HFFc6 (cell line): ENCODE results near the gene MFAP2. TPM values are rescaled to one million over a fixed set of nuclear protein-coding genes. Genes with fewer than 3 reads are reported as not detected.

Experiments used
- DNase-seq: peaks from one replicate; pipeline ENCODE4 v3.0.0-alpha.2; 2018
- H3K27ac Mint-ChIP-seq: 2 replicates; pipeline ENCODE4 v1.8.0; 2020; ENCODE audit warnings: mild to moderate bottlenecking, mixed read lengths
- H3K27me3 Mint-ChIP-seq: 2 replicates; pipeline ENCODE4 v1.8.0; 2021; ENCODE audit warnings: mild to moderate bottlenecking, moderate library complexity, mixed read lengths; ENCODE audit not compliant: insufficient read depth
- H3K36me3 Mint-ChIP-seq: 2 replicates; pipeline ENCODE4 v1.8.0; 2021; ENCODE audit warnings: low read depth, mixed read lengths
- H3K4me1 Mint-ChIP-seq: 2 replicates; pipeline ENCODE4 v1.8.0; 2020; ENCODE audit warnings: low read depth, mixed read lengths
- H3K4me3 Mint-ChIP-seq: 2 replicates; pipeline ENCODE4 v1.8.0; 2020; ENCODE audit warnings: mild to moderate bottlenecking, moderate library complexity, mixed read lengths
- H3K9me3 Mint-ChIP-seq: 2 replicates; pipeline ENCODE4 v1.8.0; 2020; ENCODE audit warnings: mild to moderate bottlenecking, mixed read lengths
- CTCF ChIP-seq: fragments of 200-600 bp; sonication (generic); IDR thresholded peaks from 2 replicates; pipeline ENCODE4 v1.5.0; 2021; ENCODE audit warnings: antibody characterized with exemption, mild to moderate bottlenecking
- total RNA-seq, 6 experiments: library from RNA; stranded (reverse); fragmentation: NEBNext Ultra II Directional; extraction: Animal tissue kit (Norgen Biotek cat#: 25700); gene quantifications; 2 replicates in 1 of 6; 3 replicates in 5 of 6; pipeline ENCODE4 v1.2.3, GENCODE V29; 2021

Gene MFAP2
- total RNA-seq, 6 experiments from 2014 or later = 33.7 to 53.4 (median 47.5) TPM

- DNase-seq = no peak
- H3K27me3 Mint-ChIP-seq = peaks cover 4% of the 10 kb centered on the region
- TF ChIP-seq CTCF = peak; percentile 32; the same call in 1 of the 2 replicates
- H3K4me1 Mint-ChIP-seq = peaks cover 10% of the 10 kb centered on the region
- no peaks in the 10 kb centered on the region for H3K9me3 Mint-ChIP-seq
- H3K4me3 Mint-ChIP-seq = no peak overlapping the region
- H3K36me3 Mint-ChIP-seq = peaks cover 25% of the 10 kb centered on the region
- H3K27ac Mint-ChIP-seq = no peak overlapping the region
Measured at GRCh38 chr1:16999863-17000262, 19.4 kb upstream of the MFAP2 start.

GRCh38 chr1:16998589-16998988, 18.2 kb upstream of the MFAP2 start:
- peaks cover 2% of the 10 kb centered on the region for H3K4me1 Mint-ChIP-seq
- peaks cover 17% of the 10 kb centered on the region for H3K36me3 Mint-ChIP-seq
- no peak for TF ChIP-seq CTCF
- H3K27me3 Mint-ChIP-seq = peaks cover 1% of the 10 kb centered on the region
- H3K4me3 Mint-ChIP-seq = no peak overlapping the region
- no peaks in the 10 kb centered on the region for H3K9me3 Mint-ChIP-seq
- H3K27ac Mint-ChIP-seq = no peak overlapping the region
- DNase-seq = no peak

GRCh38 chr1:16996845-16997244, 16.4 kb upstream of the MFAP2 start:
- Mint-ChIP-seq H3K27ac (no peak overlapping the region), H3K4me3 (no peak overlapping the region), H3K36me3 (peaks cover 11% of the 10 kb centered on the region), H3K4me1 (no peaks in the 10 kb centered on the region), H3K27me3 (peaks cover 1% of the 10 kb centered on the region), H3K9me3 (no peaks in the 10 kb centered on the region)
- TF ChIP-seq CTCF = no peak
- no peak for DNase-seq

GRCh38 chr1:16993521-16994038, 13.2 kb upstream of the MFAP2 start:
- TF ChIP-seq CTCF = no peak
- no peak for DNase-seq
- H3K4me1 Mint-ChIP-seq = no peaks in the 10 kb centered on the region
- no peak overlapping the region for H3K4me3 Mint-ChIP-seq
- peaks cover 1% of the 10 kb centered on the region for H3K27me3 Mint-ChIP-seq
- no peak overlapping the region for H3K27ac Mint-ChIP-seq
- H3K9me3 Mint-ChIP-seq = no peaks in the 10 kb centered on the region
- peaks cover 4% of the 10 kb centered on the region for H3K36me3 Mint-ChIP-seq

- H3K9me3 Mint-ChIP-seq = no peaks in the 10 kb centered on the region
- no peak overlapping the region for H3K4me3 Mint-ChIP-seq
- TF ChIP-seq CTCF = no peak
- no peak overlapping the region for H3K27ac Mint-ChIP-seq
- H3K36me3 Mint-ChIP-seq = no peaks in the 10 kb centered on the region
- no peaks in the 10 kb centered on the region for H3K4me1 Mint-ChIP-seq
- H3K27me3 Mint-ChIP-seq = peaks cover 1% of the 10 kb centered on the region
- DNase-seq = no peak
Measured at GRCh38 chr1:16992675-16993074, 12.3 kb upstream of the MFAP2 start.

GRCh38 chr1:16992102-16992501, 11.7 kb upstream of the MFAP2 start:
- no peak for TF ChIP-seq CTCF
- Mint-ChIP-seq H3K36me3 (no peaks in the 10 kb centered on the region), H3K9me3 (no peaks in the 10 kb centered on the region), H3K4me1 (no peaks in the 10 kb centered on the region), H3K27ac (no peak overlapping the region), H3K4me3 (no peak overlapping the region), H3K27me3 (peaks cover 1% of the 10 kb centered on the region)
- DNase-seq = no peak
